Dedifferentiated amniotic fluid mesenchymal stem cell (primary cell): ENCODE results near the gene TIPARP.
A peak's percentile ranks its signal among the peaks of the same experiment; 100 is the strongest.

ENCODE experiments used
- DNase-seq: peaks from one replicate; pipeline ENCODE4 v3.0.0-alpha.2; 2016; ENCODE audit errors: extremely low spot score

Gene TIPARP

GRCh38 chr3:156674046-156674910 lies at the start of gene TIPARP:
Gene TIPARP (plus strand): TSS chr3:156674590. CDS start chr3:156677698, 3,108 bp downstream.
- peak; percentile 97 for DNase-seq

- DNase-seq, result no peak
Measured at GRCh38 chr3:156626104-156626503, 48.3 kb upstream of the TIPARP start.

GRCh38 chr3:156627946-156628569 lies 46.3 kb upstream of the TIPARP start:
- no peak for DNase-seq

- DNase-seq, result no peak
Measured at GRCh38 chr3:156628836-156629618, 45.4 kb upstream of the TIPARP start.

GRCh38 chr3:156630081-156630772 lies 44.2 kb upstream of the TIPARP start:
- DNase-seq, result no peak

GRCh38 chr3:156630773-156631093 lies 43.7 kb upstream of the TIPARP start:
- DNase-seq, result no peak

GRCh38 chr3:156631323-156631722 lies 43.1 kb upstream of the TIPARP start:
- no peak for DNase-seq

- DNase-seq, result no peak
Measured at GRCh38 chr3:156632601-156633000, 41.8 kb upstream of the TIPARP start.

GRCh38 chr3:156633335-156633734 lies 41.1 kb upstream of the TIPARP start:
- DNase-seq, result peak; percentile 73

GRCh38 chr3:156635034-156635433 lies 39.4 kb upstream of the TIPARP start:
- DNase-seq, result no peak

GRCh38 chr3:156635973-156636372 lies 38.4 kb upstream of the TIPARP start:
- DNase-seq, result no peak

- DNase-seq, result no peak
Measured at GRCh38 chr3:156637480-156638022, 36.8 kb upstream of the TIPARP start.

- no peak for DNase-seq
Measured at GRCh38 chr3:156638271-156638670, 36.1 kb upstream of the TIPARP start.

- DNase-seq, result no peak
Measured at GRCh38 chr3:156639414-156640023, 34.9 kb upstream of the TIPARP start.

GRCh38 chr3:156641618-156641975 lies 32.8 kb upstream of the TIPARP start:
- DNase-seq, result no peak

GRCh38 chr3:156642750-156643728 lies 31.4 kb upstream of the TIPARP start:
- no peak for DNase-seq

GRCh38 chr3:156643729-156644389 lies 30.5 kb upstream of the TIPARP start:
- DNase-seq, result no peak

GRCh38 chr3:156644958-156645357 lies 29.4 kb upstream of the TIPARP start:
- no peak for DNase-seq

- DNase-seq, result no peak
Measured at GRCh38 chr3:156646958-156647357, 27.4 kb upstream of the TIPARP start.

GRCh38 chr3:156648086-156648485 lies 26.3 kb upstream of the TIPARP start:
- DNase-seq, result no peak
